Thyroid gland (tissue), 4 donors: ENCODE measurements around the gene VSTM4. TPM values are rescaled to one million over a fixed set of nuclear protein-coding genes. Genes with fewer than 3 reads are reported as not detected.
A peak's percentile ranks its signal among the peaks of the same experiment; 100 is the strongest.

Experiments
- DNase-seq, 2 donors: peaks; one replicate each; pipeline ENCODE4 v3.0.0-alpha.2; 2019
- H3K27ac ChIP-seq, 3 donors: fragments of 200-600 bp; sonication (generic); 1 replicate in 2 of 3; 2 replicates in 1 of 3; pipeline ENCODE4 v1.5.1; 2016 to 2019; ENCODE audit warnings: mild to moderate bottlenecking in 1 of 3, moderate library complexity in 1 of 3
- H3K27me3 ChIP-seq: fragments of 200-600 bp; sonication (generic); one replicate; pipeline ENCODE4 v1.5.1; 2019
- H3K36me3 ChIP-seq, 2 donors: fragments of 200-600 bp; sonication (generic); one replicate each; pipeline ENCODE4 v1.5.1; 2016 to 2019
- H3K4me1 ChIP-seq, 2 donors: fragments of 200-600 bp; sonication (generic); one replicate each; pipeline ENCODE4 v1.5.1; 2017 to 2019
- H3K4me3 ChIP-seq, 3 donors: fragments of 200-600 bp; sonication (generic); replicated peaks in 1 of 3; 1 replicate in 2 of 3; 2 replicates in 1 of 3; pipeline ENCODE4 v1.5.1; 2016; ENCODE audit warnings: mild to moderate bottlenecking in 1 of 3
- H3K9me3 ChIP-seq: fragments of 200-600 bp; sonication (generic); one replicate; pipeline ENCODE4 v1.5.1; 2017
- POLR2A ChIP-seq, 2 donors: fragments of 450-650 bp; IDR thresholded peaks; one replicate each; pipeline ENCODE4 v1.6.1; 2017; ENCODE audit warnings: antibody characterized with exemption in 2 of 2, mild to moderate bottlenecking in 2 of 2, moderate library complexity in 1 of 2
- WGBS, 2 donors: methylation state at CpG; one replicate each; pipeline ENCODE4 v1.1.5; 2017; 5-methylcytosine and 5-hydroxymethylcytosine counted together
- intact Hi-C: fragments of 100-400 bp; cut with DNase I; formaldehyde crosslinking; loops from one replicate; pipeline ENCODE4 v1.15.1; 2023
- total RNA-seq, 4 donors: library from RNA; depleted of rRNA; stranded (reverse); fragments of >200 nt; gene quantifications; one replicate each; pipeline ENCODE4 v1.2.3, GENCODE V29; 2016
- TF ChIP-seq, protein P1 (sequence below), 6 experiments: fragments of 200-600 bp in 3 of 6; fragments of 450-650 bp in 3 of 6; sonication (generic) in 3 of 6; IDR thresholded peaks; one replicate each; pipeline ENCODE4 v1.5.1; 2016 to 2019; ENCODE audit warnings: antibody characterized with exemption in 6 of 6, mild to moderate bottlenecking in 2 of 6, inconsistent platforms in 1 of 6, moderate library complexity in 1 of 6

VSTM4 gene
- total RNA-seq, 4 donors from 2014 or later, result 42.9 to 220 (median 142) TPM

DNA sequence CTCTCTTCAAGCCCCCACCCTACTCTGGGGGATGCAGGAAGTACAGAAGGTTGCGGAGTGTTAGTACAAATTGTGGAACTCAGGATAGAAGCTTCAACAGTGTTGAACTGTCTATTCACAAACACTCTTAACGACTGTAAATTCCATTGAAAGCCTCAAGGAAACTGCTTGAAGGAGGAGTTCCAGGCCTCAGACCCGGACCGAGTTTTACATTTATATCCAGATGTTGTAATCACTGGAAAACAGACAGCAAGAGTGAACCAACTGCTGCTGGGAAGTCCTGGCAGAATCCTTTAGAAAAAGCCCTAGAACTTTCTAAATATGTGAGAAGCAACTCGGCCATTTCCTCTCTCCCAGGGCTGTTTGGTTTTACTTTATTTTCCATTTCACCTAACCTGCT, 91.6 kb downstream of the VSTM4 start:
- no peak for DNase-seq
- H3K4me3 ChIP-seq, result no peak overlapping the region
- 61 to 77% methylated on average over 5 of the region's 5 CpGs for WGBS, 2 donors
- no peaks in the 10 kb centered on the region for H3K27me3 ChIP-seq
- no peaks in the 10 kb centered on the region for H3K4me1 ChIP-seq
- H3K9me3 ChIP-seq, result no peaks in the 10 kb centered on the region
- peak overlapping the region; percentile 25 to 51 (median 44) for H3K27ac ChIP-seq
- TF ChIP-seq, protein P1, sequence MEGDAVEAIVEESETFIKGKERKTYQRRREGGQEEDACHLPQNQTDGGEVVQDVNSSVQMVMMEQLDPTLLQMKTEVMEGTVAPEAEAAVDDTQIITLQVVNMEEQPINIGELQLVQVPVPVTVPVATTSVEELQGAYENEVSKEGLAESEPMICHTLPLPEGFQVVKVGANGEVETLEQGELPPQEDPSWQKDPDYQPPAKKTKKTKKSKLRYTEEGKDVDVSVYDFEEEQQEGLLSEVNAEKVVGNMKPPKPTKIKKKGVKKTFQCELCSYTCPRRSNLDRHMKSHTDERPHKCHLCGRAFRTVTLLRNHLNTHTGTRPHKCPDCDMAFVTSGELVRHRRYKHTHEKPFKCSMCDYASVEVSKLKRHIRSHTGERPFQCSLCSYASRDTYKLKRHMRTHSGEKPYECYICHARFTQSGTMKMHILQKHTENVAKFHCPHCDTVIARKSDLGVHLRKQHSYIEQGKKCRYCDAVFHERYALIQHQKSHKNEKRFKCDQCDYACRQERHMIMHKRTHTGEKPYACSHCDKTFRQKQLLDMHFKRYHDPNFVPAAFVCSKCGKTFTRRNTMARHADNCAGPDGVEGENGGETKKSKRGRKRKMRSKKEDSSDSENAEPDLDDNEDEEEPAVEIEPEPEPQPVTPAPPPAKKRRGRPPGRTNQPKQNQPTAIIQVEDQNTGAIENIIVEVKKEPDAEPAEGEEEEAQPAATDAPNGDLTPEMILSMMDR (IDR thresholded peaks at IDR 0.05), result no peak
- no peak for TF ChIP-seq POLR2A (IDR thresholded peaks at IDR 0.05)
- intact Hi-C loops, result no loop called here
- peaks cover 0 to 8% of the 10 kb centered on the region in 2 donors for H3K36me3 ChIP-seq

DNA sequence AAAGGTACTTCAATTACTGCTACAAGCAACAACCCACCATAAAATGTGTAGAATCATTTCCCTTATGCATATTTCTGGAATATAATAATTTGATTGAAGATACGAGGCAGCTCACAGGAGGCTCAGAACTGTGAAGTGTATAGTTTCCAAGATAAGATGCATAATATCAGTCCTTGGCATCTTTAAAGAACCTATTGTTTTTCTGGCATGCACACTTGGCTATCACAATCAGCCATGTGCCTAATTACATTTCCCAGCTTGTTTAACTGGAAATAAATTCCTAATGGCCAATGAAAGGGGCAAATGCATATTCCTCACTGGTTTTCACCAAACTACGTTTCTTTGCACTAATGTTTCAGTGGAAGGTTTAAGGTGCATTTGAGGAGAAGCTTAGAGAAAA, 92.3 kb downstream of the VSTM4 start:
- no peak for DNase-seq
- no peaks in the 10 kb centered on the region for H3K27me3 ChIP-seq
- no peaks in the 10 kb centered on the region for H3K9me3 ChIP-seq
- intact Hi-C loops, result no loop called here
- H3K4me3 ChIP-seq, result no peak overlapping the region
- no peak for TF ChIP-seq POLR2A (IDR thresholded peaks at IDR 0.05)
- TF ChIP-seq, protein P1 (IDR thresholded peaks at IDR 0.05), result no peak
- H3K36me3 ChIP-seq, result peaks cover 0 to 14% of the 10 kb centered on the region in 2 donors
- peak overlapping the region in 1 of 3 donors; percentile 51 for H3K27ac ChIP-seq
- no peaks in the 10 kb centered on the region for H3K4me1 ChIP-seq
- 74 to 82% methylated on average over 2 of the region's 2 CpGs for WGBS, 2 donors

DNA sequence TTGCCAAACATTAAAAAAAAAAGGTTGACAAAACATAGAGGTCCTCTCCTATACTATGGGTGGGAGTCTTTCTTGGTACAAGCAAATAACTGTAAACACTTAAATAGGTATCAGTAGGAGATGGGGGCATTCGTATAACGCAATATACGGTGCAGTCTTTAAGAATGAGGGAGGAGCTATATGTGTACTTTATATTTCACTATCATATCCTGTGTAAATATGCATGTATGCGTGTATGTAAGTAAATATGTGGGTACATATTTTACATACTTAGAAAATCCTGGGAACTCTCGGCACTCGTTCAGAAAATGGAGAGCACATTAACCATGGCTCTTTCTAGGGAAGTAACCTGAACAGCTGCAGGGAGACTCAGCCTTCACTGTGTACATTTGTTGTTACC, 93.6 kb downstream of the VSTM4 start:
- H3K9me3 ChIP-seq, result no peaks in the 10 kb centered on the region
- no peaks in the 10 kb centered on the region for H3K4me1 ChIP-seq
- no peak overlapping the region for H3K4me3 ChIP-seq
- H3K36me3 ChIP-seq, result peaks cover 0 to 21% of the 10 kb centered on the region in 2 donors
- no peak overlapping the region for H3K27ac ChIP-seq
- no peak for TF ChIP-seq POLR2A (IDR thresholded peaks at IDR 0.05)
- TF ChIP-seq, protein P1 (IDR thresholded peaks at IDR 0.05), result no peak
- no peak for DNase-seq
- intact Hi-C loops, result no loop called here
- 93 to 96% methylated on average over 6 of the region's 6 CpGs for WGBS, 2 donors
- no peaks in the 10 kb centered on the region for H3K27me3 ChIP-seq

DNA sequence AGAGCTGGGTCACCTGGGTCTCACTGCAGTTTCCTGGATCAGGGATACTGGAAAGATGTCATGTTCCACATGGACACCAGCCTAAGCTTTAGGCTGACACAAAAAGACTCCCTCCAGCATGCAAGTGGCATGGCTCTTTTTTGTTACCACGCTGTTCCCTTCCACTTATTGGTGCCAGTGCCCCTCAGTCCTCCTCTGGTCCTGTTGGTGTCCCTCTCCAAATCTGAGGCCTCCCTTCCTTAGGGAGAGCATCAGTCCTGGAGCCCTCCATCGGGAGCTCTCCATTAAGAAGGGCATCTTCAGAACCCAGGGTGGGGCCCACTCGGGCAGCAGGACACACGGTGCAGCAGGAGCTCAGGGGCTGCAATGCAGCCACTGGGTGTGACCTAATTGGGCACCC, 99.6 kb downstream of the VSTM4 start:
- H3K4me3 ChIP-seq, result no peak overlapping the region
- no peak overlapping the region for H3K27ac ChIP-seq
- TF ChIP-seq, protein P1 (IDR thresholded peaks at IDR 0.05), result no peak
- TF ChIP-seq POLR2A (IDR thresholded peaks at IDR 0.05), result no peak
- WGBS, 2 donors, result 89 to 95% methylated on average over 4 of the region's 4 CpGs
- peaks cover 0 to 21% of the 10 kb centered on the region in 2 donors for H3K36me3 ChIP-seq
- no peak for DNase-seq
- peaks cover 3 to 7% of the 10 kb centered on the region in 2 donors for H3K4me1 ChIP-seq
- no peaks in the 10 kb centered on the region for H3K9me3 ChIP-seq
- intact Hi-C loops, result no loop called here
- H3K27me3 ChIP-seq, result no peaks in the 10 kb centered on the region

DNA sequence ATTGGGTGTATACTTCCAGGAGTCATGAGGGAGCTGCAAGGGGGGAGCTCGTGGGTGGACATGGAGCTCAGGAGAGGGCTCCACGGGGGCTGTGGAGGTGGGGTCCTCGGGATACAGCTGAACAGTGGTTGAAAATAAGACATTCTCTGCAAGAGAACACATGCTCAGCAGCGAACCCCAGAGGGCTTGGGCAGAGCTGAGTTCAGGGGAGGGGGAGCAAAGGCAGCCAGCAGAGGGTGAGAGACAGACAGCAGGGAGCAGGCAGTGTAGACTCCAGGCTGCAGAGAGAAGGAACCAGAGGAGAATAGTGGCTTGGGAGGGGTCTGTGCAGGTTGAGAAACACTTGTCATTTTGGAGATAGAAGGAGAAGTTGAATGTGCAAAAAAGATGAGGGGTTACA, 102.7 kb downstream of the VSTM4 start:
- no peak for TF ChIP-seq POLR2A (IDR thresholded peaks at IDR 0.05)
- TF ChIP-seq, protein P1 (IDR thresholded peaks at IDR 0.05), result no peak
- Histone ChIP-seq H3K9me3 (no peaks in the 10 kb centered on the region), H3K27ac (no peak overlapping the region), H3K27me3 (no peaks in the 10 kb centered on the region), H3K4me3 (no peak overlapping the region), H3K36me3 (peaks cover 0 to 7% of the 10 kb centered on the region in 2 donors), H3K4me1 (peaks cover 16 to 26% of the 10 kb centered on the region in 2 donors)
- 60 to 78% methylated on average over 4 of the region's 4 CpGs for WGBS, 2 donors
- intact Hi-C loops, result no loop called here
- DNase-seq, result no peak
